NCI-H2107 (cell line): ENCODE measurements around the gene ALX3.

ENCODE experiments used
- DNase-seq: peaks from one replicate; lab custom pipeline; 2025; lab: John Stamatoyannopoulos, UW

Gene ALX3

DNA sequence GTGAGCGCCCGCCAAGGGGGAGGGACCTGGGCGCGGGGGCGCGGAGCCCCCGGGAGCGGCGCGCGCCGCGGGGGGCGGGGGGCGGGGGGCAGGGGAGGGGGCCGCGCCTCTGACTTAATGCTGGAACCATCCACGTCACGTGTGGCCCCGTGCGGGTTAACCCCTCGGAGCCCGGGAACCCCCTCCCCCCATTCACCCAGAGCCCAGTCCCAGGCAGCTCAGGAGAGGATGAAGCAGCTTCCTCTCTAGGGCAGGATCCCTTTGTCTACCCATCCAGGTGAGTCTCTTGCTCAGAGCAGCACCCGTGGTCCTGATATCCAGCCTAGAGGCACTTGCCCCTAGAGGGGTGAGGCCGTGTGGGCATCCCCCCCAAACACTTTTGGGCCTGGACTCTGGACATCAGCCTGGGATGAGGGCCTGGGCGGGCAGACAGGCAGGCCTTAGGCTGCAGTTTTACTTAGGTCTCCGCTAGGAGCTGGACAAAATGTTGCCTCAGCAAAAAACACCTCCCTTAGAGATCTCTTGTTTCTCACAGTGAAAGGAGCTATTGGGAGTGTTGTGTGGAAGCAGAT is at the start of gene ALX3:
ALX3 (minus strand) TSS at position 2 of the 572 bp plus-strand sequence. CDS start 60 bp downstream, outside the sequence.
- no peak for DNase-seq

GRCh38 chr1:110119843-110120242 is 49.4 kb upstream of the ALX3 start:
- DNase-seq = no peak

GRCh38 chr1:110118636-110119396 is 48.3 kb upstream of the ALX3 start:
- DNase-seq = no peak

DNA sequence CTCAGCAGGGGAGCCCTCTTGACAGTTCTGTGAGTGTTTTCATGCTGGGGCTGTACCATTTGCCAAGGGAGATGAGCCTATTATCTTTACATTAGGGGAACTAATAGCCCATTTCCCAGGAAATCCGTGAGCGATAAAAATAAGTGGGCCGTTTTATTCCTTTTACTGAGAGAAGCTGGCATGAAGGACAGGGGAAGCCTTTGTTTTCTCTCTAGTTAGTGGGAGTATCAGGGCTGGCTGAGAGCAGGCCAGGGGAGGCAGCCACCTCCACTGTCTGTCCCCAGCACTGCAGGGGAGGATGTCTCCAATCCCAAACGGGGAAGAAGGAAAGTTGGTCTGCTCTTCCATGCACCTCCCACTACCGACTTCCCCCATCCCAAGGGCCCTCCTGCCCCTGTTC is 44.3 kb upstream of the ALX3 start:
- no peak for DNase-seq

DNA sequence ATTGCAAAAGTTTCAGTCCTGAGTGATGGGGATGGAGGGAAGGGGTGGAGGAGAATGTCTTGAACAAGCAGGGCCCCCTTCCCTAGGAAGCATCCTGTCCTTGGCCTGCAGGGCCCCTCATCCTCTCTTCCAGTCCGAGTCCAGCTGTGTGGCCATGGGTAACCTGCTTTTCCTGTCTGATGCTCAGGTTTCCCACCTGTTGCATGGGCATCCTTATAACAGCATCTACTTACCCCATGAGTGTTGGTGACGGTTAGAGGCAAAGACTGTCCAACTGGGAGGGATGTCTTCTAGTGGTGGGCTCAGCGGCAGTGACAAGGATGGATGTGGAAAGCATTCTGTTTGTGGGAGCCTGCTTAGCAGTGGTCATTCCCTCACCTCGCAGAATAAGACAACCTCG is 43.7 kb upstream of the ALX3 start:
- DNase-seq = no peak

DNA sequence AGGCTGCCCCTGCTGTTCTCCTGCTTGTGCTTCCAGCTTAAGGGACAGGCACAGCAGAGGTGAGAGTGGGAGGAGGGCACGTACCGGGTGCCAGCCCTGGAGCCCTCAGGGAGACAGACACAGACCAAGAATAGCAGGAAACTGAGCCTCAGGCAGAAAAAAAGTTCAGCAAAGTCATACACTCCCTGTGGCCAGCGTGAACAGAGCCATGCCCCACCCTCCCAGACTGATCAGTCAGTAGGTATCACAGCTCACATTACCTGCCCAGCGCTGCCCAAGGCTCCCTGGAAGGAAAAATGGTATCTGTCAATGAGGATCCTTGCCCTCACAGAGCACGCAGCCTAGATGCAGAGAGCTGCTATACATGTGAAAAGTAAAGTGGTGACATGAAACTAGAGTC is 43.1 kb upstream of the ALX3 start:
- no peak for DNase-seq

DNA sequence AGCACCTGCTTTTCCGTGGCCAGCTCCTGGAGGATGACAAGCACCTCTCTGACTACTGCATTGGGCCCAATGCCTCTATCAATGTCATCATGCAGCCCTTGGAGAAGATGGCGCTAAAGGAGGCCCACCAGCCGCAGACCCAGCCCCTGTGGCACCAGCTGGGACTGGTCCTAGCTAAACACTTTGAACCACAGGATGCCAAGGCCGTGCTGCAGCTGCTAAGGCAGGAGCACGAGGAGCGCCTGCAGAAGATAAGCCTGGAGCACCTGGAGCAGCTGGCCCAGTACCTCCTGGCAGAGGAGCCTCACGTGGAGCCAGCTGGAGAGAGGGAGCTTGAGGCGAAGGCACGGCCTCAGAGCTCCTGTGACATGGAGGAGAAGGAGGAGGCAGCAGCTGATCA is 42.2 kb upstream of the ALX3 start:
- no peak for DNase-seq

GRCh38 chr1:110112143-110112542 is 41.7 kb upstream of the ALX3 start, which contains the start of gene UBL4B:
TSS of gene UBL4B (plus strand) at chr1:110112443. CDS start at chr1:110112535, 92 bp downstream.
- DNase-seq = no peak

GRCh38 chr1:110111081-110111480 is 40.6 kb upstream of the ALX3 start:
- DNase-seq = no peak

- DNase-seq = no peak
These were observed 37.5 kb upstream of the ALX3 start for GRCh38 chr1:110107867-110108469.

DNA sequence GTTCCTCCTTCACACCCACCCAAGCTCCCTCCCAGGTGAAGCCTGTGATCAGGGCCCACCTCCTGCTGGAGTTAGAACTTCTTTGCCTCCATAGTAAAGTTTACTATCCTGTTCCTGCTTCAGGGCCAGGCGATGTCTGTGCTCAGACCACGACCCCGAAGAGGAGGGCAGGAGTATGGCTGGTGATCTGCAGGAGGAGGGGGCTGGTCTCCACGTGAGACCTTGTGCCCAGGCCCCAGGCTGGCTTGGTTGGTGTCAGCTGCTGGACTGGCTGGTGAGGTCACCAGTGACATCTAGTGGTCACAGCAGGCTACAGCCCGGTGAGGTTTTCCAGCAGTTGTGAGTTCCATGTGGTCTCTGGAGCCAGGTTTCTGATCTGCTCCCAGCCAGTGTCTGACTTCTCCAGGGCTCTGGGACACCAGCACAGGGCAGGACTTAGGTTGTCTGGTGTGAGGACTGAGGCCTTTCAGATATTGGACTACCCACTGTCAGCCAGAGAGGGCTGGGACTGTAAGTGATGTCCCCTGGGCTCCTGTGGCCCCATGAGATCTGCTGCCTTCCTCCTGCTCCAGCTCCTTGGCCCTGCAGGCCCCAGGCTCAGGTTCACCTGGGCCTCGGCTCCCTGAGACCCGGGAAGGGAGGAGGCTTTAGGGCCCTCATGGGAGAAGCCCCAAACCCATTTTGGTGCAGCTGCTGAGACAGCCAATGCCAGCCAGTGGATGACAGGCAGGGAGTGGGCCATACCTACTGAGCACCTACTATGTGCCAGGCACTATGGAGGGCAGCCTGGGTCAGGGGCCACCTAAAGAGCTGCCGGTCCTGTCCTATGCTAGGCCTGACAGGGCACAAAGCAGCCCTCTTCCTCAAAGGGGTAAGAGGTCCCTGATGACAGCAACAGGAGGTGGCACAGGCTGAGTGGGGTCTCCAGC is 35.8 kb upstream of the ALX3 start:
- DNase-seq = no peak

- no peak for DNase-seq
These were observed 31.6 kb upstream of the ALX3 start for GRCh38 chr1:110102081-110102480.

- no peak for DNase-seq
These were observed 29.9 kb upstream of the ALX3 start for GRCh38 chr1:110100335-110100734.

DNA sequence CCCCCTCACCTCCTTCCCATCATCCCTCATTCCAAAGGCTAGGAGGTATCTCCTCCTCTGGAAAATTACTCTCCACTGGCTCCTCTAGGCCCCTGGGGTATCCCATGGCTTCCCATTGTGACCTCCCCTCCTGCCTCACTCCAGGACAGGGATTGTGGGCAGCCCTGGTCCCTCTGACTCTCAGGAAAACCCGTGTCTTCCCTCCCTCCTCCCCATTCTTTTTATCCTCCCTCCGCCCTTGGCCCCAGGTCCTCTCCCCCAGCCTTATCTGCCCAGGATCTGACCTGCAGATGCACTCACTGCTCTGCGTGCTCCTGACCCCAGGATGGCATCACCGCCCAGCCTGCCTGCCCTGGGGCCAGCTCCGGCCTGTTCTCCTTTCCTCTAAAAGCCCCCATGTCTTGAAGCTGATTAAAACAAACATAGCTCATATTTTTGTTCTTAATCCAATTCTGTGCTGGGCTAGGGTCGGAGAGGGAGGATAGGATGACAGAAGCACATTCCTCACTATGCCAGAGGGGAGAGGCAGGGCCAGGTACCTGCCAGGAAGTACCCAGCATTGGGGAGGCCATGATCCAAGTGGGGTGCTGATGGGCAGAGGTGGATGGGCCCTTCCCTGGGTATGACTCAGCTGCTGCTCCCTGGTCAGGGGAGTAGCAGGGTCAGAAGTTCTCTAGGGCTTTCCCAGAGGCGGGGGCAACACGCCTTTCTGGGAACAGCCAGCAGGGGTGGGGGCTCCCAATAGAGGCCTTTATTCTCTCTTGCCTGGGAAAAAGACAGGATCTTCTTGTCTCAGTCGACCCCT is 28.0 kb upstream of the ALX3 start:
- DNase-seq = no peak

DNA sequence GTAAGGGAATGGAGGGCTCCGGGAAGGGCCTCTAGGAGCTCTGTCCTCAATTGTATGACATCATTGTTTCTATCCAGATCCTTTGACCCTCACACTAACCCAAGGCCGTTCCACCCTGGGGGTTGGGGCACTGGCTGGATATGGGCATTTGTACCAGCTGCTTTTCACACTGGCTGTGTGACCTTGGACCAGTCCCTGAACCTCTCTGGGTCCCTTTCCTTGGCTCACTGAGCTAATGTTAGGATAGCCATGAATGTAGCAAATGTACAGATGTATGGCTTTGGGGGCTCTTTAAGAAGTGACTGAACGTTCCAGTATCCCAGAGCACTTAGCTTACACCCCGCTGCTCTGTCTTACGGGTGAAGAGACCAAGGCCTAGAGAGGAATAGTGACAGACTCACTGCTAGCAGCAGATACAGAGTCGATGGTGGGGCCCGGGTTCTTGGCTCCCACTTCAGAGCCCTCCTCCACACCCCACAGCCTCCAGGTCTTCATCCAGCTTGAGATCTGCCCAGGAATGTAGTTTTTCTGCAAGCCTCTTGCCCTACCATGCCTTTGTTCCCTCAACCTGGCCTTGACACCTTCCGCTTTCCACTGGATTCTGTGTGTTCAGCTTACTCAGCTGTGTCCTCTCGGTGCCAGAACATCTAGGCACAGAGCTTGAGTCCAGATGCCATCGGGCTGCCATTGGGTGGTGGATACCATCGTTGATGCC is 27.2 kb upstream of the ALX3 start:
- no peak for DNase-seq

- DNase-seq = no peak
These were observed 24.6 kb upstream of the ALX3 start for GRCh38 chr1:110094931-110095654.

GRCh38 chr1:110092991-110093390 is 22.5 kb upstream of the ALX3 start:
- DNase-seq = no peak

DNA sequence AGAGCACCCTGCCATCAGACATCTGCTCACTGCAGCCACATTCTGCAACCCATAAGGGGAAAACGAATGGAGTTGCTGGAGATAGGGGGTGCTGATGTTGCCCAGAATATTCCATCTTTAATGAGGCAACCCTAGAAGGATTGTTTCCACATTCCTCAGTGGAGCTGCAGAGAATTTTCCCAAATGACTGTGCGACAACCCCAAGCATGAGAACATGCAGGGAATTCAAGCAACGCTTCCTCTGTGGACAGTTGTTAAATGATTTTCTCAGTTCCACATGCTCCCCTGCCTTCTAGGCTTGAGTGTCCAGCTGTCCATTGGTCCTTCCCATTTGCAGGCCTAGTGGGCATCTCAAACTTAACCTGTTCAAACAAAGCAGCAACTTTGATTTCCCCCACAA is 21.3 kb upstream of the ALX3 start:
- no peak for DNase-seq

DNA sequence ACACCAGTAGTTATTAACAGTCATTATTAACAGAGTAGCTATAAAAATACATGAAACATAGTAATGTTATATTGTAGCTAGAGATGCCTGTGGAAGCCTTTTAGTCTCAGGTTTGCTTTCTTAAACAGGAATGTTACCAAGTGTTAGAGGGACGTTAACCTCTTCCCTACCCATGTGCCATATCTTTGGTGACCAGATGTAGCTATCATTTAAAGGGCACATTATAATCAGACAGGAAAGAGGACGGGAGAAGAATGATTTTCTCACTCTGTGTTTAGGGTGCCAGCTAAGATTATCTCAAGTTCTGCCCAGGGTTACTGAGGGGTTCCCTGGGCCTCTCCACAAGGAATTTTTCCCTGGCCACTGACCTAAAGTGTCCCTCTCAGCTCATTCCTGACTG is 20.9 kb upstream of the ALX3 start:
- no peak for DNase-seq
